ENCODE data around the gene MAFB.

The MAFB gene

GRCh38 chr20:40687384-40688128 is 1.5 kb downstream of the MAFB start (continued):
- TF ChIP-seq CTCF (tag by site-specific recombination; IDR thresholded peaks at IDR 0.05) (peak; percentile 26; the same call in 1 of the 2 replicates), ZNF174 (tag by site-specific recombination; IDR thresholded peaks at IDR 0.05) (no peak), ZSCAN4 (tag by site-specific recombination; IDR thresholded peaks at IDR 0.05) (no peak), KLF8 (tag by site-specific recombination; IDR thresholded peaks at IDR 0.05) (peak; percentile 18; the same call in 1 of the 2 replicates), ZNF776 (tag by site-specific recombination; IDR thresholded peaks at IDR 0.05; ENCODE audit: borderline replicate concordance) (no peak), ZNF837 (tag by site-specific recombination; IDR thresholded peaks at IDR 0.05) (no peak), PRDM10 (tag by site-specific recombination; IDR thresholded peaks at IDR 0.05) (no peak), ZNF623 (tag by site-specific recombination; IDR thresholded peaks at IDR 0.05) (no peak), ZNF555 (tag by site-specific recombination; conservative IDR thresholded peaks at IDR 0.05) (no peak), ZNF140 (tag by site-specific recombination; IDR thresholded peaks at IDR 0.05) (no peak), ZSCAN5A (tag by site-specific recombination; IDR thresholded peaks at IDR 0.05) (no peak), ZNF114 (tag by site-specific recombination; IDR thresholded peaks at IDR 0.05) (no peak), REPIN1 (tag by site-specific recombination; IDR thresholded peaks at IDR 0.05; ENCODE audit: low read depth) (no peak), ZNF423 (tag by site-specific recombination; IDR thresholded peaks at IDR 0.05) (no peak), ZNF843 (tag by site-specific recombination; IDR thresholded peaks at IDR 0.05) (no peak), ELK4 (IDR thresholded peaks at IDR 0.05; ENCODE audit: borderline replicate concordance, low read depth, low read length) (no peak), GLIS1 (tag by site-specific recombination; IDR thresholded peaks at IDR 0.05) (0 out of 2 replicates have a peak, but pooled peaks have one; percentile 22), IKZF3 (tag by site-specific recombination; IDR thresholded peaks at IDR 0.05) (no peak), ZNF132 (tag by site-specific recombination; IDR thresholded peaks at IDR 0.05; ENCODE audit: borderline replicate concordance) (no peak), ZNF416 (tag by site-specific recombination; IDR thresholded peaks at IDR 0.05) (no peak), ZBTB8A (tag by site-specific recombination; IDR thresholded peaks at IDR 0.05) (peak; percentile 77), ZNF791 (tag by site-specific recombination; IDR thresholded peaks at IDR 0.05) (no peak), ZNF16 (tag by site-specific recombination; IDR thresholded peaks at IDR 0.05; ENCODE audit: low read depth) (no peak), MZF1 (tag by site-specific recombination; IDR thresholded peaks at IDR 0.05; ENCODE audit: borderline replicate concordance) (no peak), ATF2 (tag by site-specific recombination; IDR thresholded peaks at IDR 0.05; ENCODE audit: low read depth) (no peak), ZNF324 (tag by site-specific recombination; IDR thresholded peaks at IDR 0.05) (no peak), ZNF341 (tag by site-specific recombination; IDR thresholded peaks at IDR 0.05; ENCODE audit: low read depth) (no peak), MYNN (tag by site-specific recombination; IDR thresholded peaks at IDR 0.05; ENCODE audit: borderline replicate concordance) (no peak), ZNF146 (tag by site-specific recombination; IDR thresholded peaks at IDR 0.05) (no peak), ZNF473 (tag by site-specific recombination; IDR thresholded peaks at IDR 0.05) (no peak)

Measured in HEK293 (cell line).